ENCODE results near the gene RYK.
A peak's percentile ranks its signal among the peaks of the same experiment; 100 is the strongest.
"Not testable (repeated sequence)": the region's sequence is repeated elsewhere in the genome, so short reads cannot be mapped to it uniquely, and the experiment has no call there.

Gene RYK

DNA sequence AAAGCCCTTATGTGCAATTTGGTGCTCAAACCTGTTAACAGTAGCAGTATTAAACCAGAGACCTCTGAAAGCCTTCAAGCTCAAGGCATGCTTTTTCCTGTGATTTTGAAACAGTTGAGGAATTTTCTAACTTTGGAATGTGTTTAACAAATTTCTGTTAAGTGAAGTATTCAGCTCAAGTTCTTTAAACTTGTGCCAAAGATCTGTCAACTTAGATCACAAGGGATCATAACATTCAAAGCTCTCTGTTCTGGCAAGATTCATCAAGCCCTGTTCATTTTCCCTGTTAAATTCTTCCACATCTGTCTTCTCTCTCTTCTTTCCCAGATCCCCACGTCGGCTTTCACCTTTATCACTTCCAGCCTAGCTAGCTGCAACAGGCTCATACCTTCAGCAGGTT lies 28.8 kb upstream of the RYK start:
- H3K4me3 ChIP-seq (ENCODE audit: control insufficient read depth, low read depth, low read length), result no peak overlapping the region
- no peak for DNase-seq (ENCODE audit: low read depth)
- TF ChIP-seq, protein P1, sequence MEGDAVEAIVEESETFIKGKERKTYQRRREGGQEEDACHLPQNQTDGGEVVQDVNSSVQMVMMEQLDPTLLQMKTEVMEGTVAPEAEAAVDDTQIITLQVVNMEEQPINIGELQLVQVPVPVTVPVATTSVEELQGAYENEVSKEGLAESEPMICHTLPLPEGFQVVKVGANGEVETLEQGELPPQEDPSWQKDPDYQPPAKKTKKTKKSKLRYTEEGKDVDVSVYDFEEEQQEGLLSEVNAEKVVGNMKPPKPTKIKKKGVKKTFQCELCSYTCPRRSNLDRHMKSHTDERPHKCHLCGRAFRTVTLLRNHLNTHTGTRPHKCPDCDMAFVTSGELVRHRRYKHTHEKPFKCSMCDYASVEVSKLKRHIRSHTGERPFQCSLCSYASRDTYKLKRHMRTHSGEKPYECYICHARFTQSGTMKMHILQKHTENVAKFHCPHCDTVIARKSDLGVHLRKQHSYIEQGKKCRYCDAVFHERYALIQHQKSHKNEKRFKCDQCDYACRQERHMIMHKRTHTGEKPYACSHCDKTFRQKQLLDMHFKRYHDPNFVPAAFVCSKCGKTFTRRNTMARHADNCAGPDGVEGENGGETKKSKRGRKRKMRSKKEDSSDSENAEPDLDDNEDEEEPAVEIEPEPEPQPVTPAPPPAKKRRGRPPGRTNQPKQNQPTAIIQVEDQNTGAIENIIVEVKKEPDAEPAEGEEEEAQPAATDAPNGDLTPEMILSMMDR (conservative IDR thresholded peaks at IDR 0.05; ENCODE audit: control insufficient read depth, insufficient read depth, low read depth, low read length), result no peak

DNA sequence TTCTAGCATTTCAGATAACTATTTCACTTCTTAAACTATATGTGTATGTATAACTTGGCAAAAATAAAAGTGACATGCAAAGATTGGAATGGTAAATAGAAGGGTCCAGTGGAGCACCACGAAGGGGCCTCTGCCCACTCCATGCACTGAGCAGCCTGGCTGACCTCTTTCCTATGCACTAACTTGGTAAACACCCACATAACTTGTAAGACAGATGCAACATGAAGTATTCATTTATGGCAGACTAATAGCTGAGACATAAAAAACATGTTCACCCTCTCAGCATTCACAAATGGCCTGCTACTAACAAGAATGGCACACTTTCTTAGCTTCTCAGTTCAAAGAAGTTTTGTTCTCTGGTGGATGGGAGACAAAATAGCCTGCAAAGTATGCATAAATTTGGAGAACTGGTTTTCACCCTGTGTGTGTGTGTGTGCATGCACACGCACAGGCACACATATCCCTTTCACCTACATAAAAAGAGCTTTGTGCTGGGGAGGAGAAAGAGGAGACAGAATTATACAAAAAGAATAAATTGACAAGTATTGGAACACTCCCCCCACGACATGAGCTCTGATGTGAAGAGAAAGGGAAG lies 26.5 kb upstream of the RYK start:
- no peak for DNase-seq (ENCODE audit: low read depth)
- TF ChIP-seq, protein P1 (conservative IDR thresholded peaks at IDR 0.05; ENCODE audit: control insufficient read depth, insufficient read depth, low read depth, low read length), result no peak
- H3K4me3 ChIP-seq (ENCODE audit: control insufficient read depth, low read depth, low read length), result no peak overlapping the region

DNA sequence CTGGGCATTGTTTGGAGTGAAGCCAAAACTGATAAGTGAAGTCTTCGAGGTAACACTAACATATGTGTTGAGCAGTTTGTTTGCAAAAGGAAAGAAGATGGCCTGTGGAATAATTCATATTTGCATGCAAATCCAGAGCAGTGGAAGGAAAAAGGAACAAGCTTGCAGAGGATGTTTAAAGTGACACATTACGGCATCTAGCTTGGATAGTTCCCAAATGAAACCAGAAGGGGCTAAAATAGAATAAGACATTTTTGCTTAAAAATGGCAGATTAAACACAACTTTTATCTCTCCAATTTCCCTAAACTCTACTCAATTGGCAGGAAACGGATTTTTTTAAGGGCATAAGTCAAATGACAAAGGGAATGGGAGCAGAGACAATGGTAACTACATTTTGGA lies 25.4 kb upstream of the RYK start:
- no peak overlapping the region for H3K4me3 ChIP-seq (ENCODE audit: control insufficient read depth, low read depth, low read length)
- TF ChIP-seq, protein P1 (conservative IDR thresholded peaks at IDR 0.05; ENCODE audit: control insufficient read depth, insufficient read depth, low read depth, low read length), result no peak
- no peak for DNase-seq (ENCODE audit: low read depth)

- not testable (repeated sequence) for DNase-seq (ENCODE audit: low read depth); H3K4me3 ChIP-seq (ENCODE audit: control insufficient read depth, low read depth, low read length)
These were observed 24.5 kb upstream of the RYK start for GRCh38 chr3:134275110-134275509.

GRCh38 chr3:134274571-134274970 lies 23.9 kb upstream of the RYK start:
- DNase-seq (ENCODE audit: low read depth), result peak; percentile 19
- no peak overlapping the region for H3K4me3 ChIP-seq (ENCODE audit: control insufficient read depth, low read depth, low read length)
- TF ChIP-seq, protein P1 (conservative IDR thresholded peaks at IDR 0.05; ENCODE audit: control insufficient read depth, insufficient read depth, low read depth, low read length), result no peak

DNA sequence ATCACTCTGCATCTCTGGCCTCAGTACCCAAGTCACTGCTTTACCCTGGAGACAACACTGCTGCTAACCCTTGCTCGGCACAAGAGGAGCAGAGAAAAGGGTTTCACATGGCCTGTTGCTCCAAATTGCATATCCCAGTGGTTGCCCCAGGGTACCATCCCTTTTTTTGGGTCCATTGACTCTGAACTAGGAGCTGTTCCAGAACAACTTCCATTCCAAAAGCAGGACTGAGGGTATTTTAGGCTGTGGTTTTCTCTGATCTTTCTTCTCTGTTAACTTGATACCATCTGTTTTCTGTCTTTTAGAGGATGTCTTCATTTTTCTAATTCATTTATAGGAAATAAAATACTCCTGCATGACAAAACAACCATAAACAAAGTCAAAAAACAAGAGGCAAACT lies 17.3 kb upstream of the RYK start:
- DNase-seq (ENCODE audit: low read depth), result no peak
- H3K4me3 ChIP-seq (ENCODE audit: control insufficient read depth, low read depth, low read length), result no peak overlapping the region
- TF ChIP-seq, protein P1 (conservative IDR thresholded peaks at IDR 0.05; ENCODE audit: control insufficient read depth, insufficient read depth, low read depth, low read length), result no peak

DNA sequence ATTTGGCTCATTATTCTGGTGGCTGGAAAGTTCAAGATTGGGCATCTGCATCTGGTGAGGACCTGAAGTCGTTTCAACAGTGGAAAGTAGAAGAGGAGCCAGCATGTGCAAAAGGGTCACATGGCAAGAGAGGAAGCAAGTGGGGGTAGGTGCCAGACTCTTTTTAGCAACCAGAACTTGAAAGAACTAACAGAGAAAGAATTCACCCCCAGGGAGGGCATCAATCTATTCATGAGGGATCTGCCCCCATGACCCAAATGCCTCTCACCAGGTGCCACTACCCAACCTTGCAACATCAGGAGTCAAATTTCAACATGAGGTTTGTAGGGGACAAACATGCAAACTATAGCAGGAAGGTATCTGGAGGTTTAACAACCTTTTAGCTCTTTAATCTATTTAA lies 10.3 kb upstream of the RYK start:
- TF ChIP-seq, protein P1 (conservative IDR thresholded peaks at IDR 0.05; ENCODE audit: control insufficient read depth, insufficient read depth, low read depth, low read length), result no peak
- no peak for DNase-seq (ENCODE audit: low read depth)
- no peak overlapping the region for H3K4me3 ChIP-seq (ENCODE audit: control insufficient read depth, low read depth, low read length)

Measured in fibroblast of mammary gland (primary cell).